H1 (cell line): ENCODE data around the gene BRD7. TPM values are rescaled to one million over a fixed set of nuclear protein-coding genes. Genes with fewer than 3 reads are reported as not detected.

ENCODE experiments used
- CTCF ChIA-PET: fragments of 300-600 bp; sonication (Branson Sonifier 250); formaldehyde crosslinking; loops from one replicate; lab custom pipeline; 2021; ENCODE audit not compliant: partially characterized antibody; lab: Charles Lee
- POLR2A ChIA-PET: fragments of 300-600 bp; sonication (Branson Sonifier 250); formaldehyde crosslinking; loops from one replicate; lab custom pipeline; 2021; ENCODE audit warnings: inconsistent platforms; ENCODE audit not compliant: partially characterized antibody; lab: Charles Lee
- DNase-seq, 2 experiments: peaks; one replicate each; pipeline versions ENCODE4 v3.0.0 to v3.0.0-alpha.2; 2010 to 2022; ENCODE audit warnings: low spot score in 2 of 2, low read depth in 1 of 2, mixed read lengths in 1 of 2
- FAIRE-seq: peaks from 2 replicates; lab custom pipeline; 2011; peaks lifted over from hg19 to GRCh38; lab: Jason Lieb, UNC
- H2AFZ ChIP-seq: 2 replicates; pipeline ENCODE4 v1.8.1; 2012; ENCODE audit warnings: low read length, inconsistent platforms
- H2AK5ac ChIP-seq: 2 replicates; pipeline ENCODE4 v1.6.1; 2013; ENCODE audit warnings: low read depth, low read length
- H2BK120ac ChIP-seq: replicated peaks from 2 replicates; pipeline ENCODE3; 2013; ENCODE audit warnings: low read depth, low read length, inconsistent platforms
- H2BK12ac ChIP-seq: 2 replicates; pipeline ENCODE4 v1.6.1; 2013; ENCODE audit warnings: low read depth, low read length
- H2BK15ac ChIP-seq: 2 replicates; pipeline ENCODE4 v1.6.1; 2013; ENCODE audit warnings: low read length
- H2BK20ac ChIP-seq: 2 replicates; pipeline ENCODE4 v1.6.1; 2013; ENCODE audit warnings: low read length
- H2BK5ac ChIP-seq: 2 replicates; pipeline ENCODE4 v1.6.1; 2013; ENCODE audit warnings: low read depth, low read length
- H3K14ac ChIP-seq: 2 replicates; pipeline ENCODE4 v1.6.1; 2013; ENCODE audit warnings: inconsistent platforms; ENCODE audit not compliant: insufficient read length
- H3K18ac ChIP-seq: 2 replicates; pipeline ENCODE4 v1.6.1; 2013; ENCODE audit warnings: low read length; ENCODE audit errors: extremely low read depth
- H3K23ac ChIP-seq: 2 replicates; pipeline ENCODE4 v1.6.1; 2013; ENCODE audit warnings: inconsistent platforms; ENCODE audit not compliant: insufficient read length
- H3K23me2 ChIP-seq: 2 replicates; pipeline ENCODE4 v1.6.1; 2013; ENCODE audit warnings: low read depth, low read length
- H3K27ac ChIP-seq: 2 replicates; pipeline ENCODE4 v1.6.1; 2011; ENCODE audit warnings: low read depth, low read length, inconsistent platforms
- H3K27me3 ChIP-seq, 4 experiments: replicated peaks in 1 of 4; 1 replicate in 1 of 4; 2 replicates in 3 of 4; pipeline versions ENCODE4 v1.6.1 to v1.8.1; 2011 to 2013; ENCODE audit warnings: low read length in 3 of 4, mild to moderate bottlenecking in 3 of 4, inconsistent platforms in 2 of 4, mixed read lengths in 2 of 4, moderate library complexity in 1 of 4; ENCODE audit not compliant: control insufficient read depth in 3 of 4, insufficient read depth in 3 of 4; ENCODE audit errors: extremely low read depth in 1 of 4
- H3K36me3 ChIP-seq, 4 experiments: 2 replicates each; pipeline versions ENCODE4 v1.6.1 to v1.8.1; 2011 to 2013; ENCODE audit warnings: mild to moderate bottlenecking in 4 of 4, low read length in 3 of 4, moderate library complexity in 2 of 4, control low read depth in 1 of 4, inconsistent platforms in 1 of 4; ENCODE audit not compliant: insufficient read depth in 4 of 4, control insufficient read depth in 2 of 4
- H3K4ac ChIP-seq: replicated peaks from 2 replicates; pipeline ENCODE3; 2013; ENCODE audit warnings: low read length, low read depth, mixed read lengths, inconsistent platforms; ENCODE audit not compliant: insufficient read length
- H3K4me1 ChIP-seq, 4 experiments: replicated peaks in 1 of 4; 1 replicate in 1 of 4; 2 replicates in 3 of 4; pipeline versions ENCODE4 v1.6.1 to v1.8.1; 2011 to 2013; ENCODE audit warnings: low read length in 3 of 4, inconsistent platforms in 2 of 4, mixed read lengths in 1 of 4; ENCODE audit not compliant: insufficient read depth in 4 of 4, control insufficient read depth in 3 of 4
- H3K4me2 ChIP-seq, 2 experiments: 2 replicates each; pipeline versions ENCODE4 v1.6.1 to v1.8.1; 2011 to 2013; ENCODE audit warnings: low read depth in 2 of 2, low read length in 2 of 2, control low read depth in 1 of 2, inconsistent platforms in 1 of 2, mild to moderate bottlenecking in 1 of 2; ENCODE audit not compliant: insufficient read depth in 1 of 2
- H3K4me3 ChIP-seq, 4 experiments: fragments of 200-600, 300-600 bp in 1 of 4; sonication (generic), shearing (Covaris generic), sonication (Bioruptor Twin) in 1 of 4; 2 replicates each; pipeline versions ENCODE4 v1.5.1 to v1.8.1; 2011 to 2016; ENCODE audit warnings: low read length in 4 of 4, low read depth in 3 of 4, control low read depth in 2 of 4, inconsistent platforms in 2 of 4, mild to moderate bottlenecking in 2 of 4, mixed read lengths in 1 of 4, moderate library complexity in 1 of 4; ENCODE audit not compliant: insufficient read depth in 2 of 4; ENCODE audit errors: extremely low read depth in 1 of 4
- H3K56ac ChIP-seq: replicated peaks from 2 replicates; pipeline ENCODE3; 2013; ENCODE audit warnings: low read depth, mild to moderate bottlenecking, mixed read lengths, low read length, inconsistent platforms; ENCODE audit not compliant: insufficient read length
- H3K79me1 ChIP-seq: 2 replicates; pipeline ENCODE4 v1.6.1; 2013; ENCODE audit warnings: low read depth, low read length, control low read depth
- H3K79me2 ChIP-seq, 2 experiments: 2 replicates each; pipeline versions ENCODE4 v1.6.1 to v1.8.1; 2012 to 2013; ENCODE audit warnings: low read length in 2 of 2, mild to moderate bottlenecking in 2 of 2, inconsistent platforms in 1 of 2; ENCODE audit not compliant: insufficient read depth in 2 of 2, control insufficient read depth in 1 of 2
- H3K9ac ChIP-seq, 4 experiments: replicated peaks in 1 of 4; 1 replicate in 1 of 4; 2 replicates in 3 of 4; pipeline versions ENCODE4 v1.6.1 to v1.8.1; 2011 to 2013; ENCODE audit warnings: low read depth in 3 of 4, low read length in 3 of 4, control low read depth in 2 of 4, mild to moderate bottlenecking in 2 of 4, moderate library complexity in 2 of 4, inconsistent platforms in 1 of 4; ENCODE audit errors: extremely low read depth in 1 of 4
- H3K9me3 ChIP-seq, 2 experiments: 2 replicates each; pipeline versions ENCODE4 v1.6.1 to v1.8.1; 2012 to 2013; ENCODE audit warnings: mild to moderate bottlenecking in 2 of 2, moderate library complexity in 2 of 2, control low read depth in 1 of 2, inconsistent platforms in 1 of 2, low read depth in 1 of 2, low read length in 1 of 2, mixed read lengths in 1 of 2; ENCODE audit not compliant: insufficient read depth in 2 of 2
- H4K20me1 ChIP-seq, 2 experiments: replicated peaks in 1 of 2; 2 replicates each; pipeline versions ENCODE3 to v1.8.1; 2011 to 2013; ENCODE audit warnings: inconsistent platforms in 2 of 2, low read length in 2 of 2, mild to moderate bottlenecking in 1 of 2; ENCODE audit not compliant: insufficient read depth in 2 of 2, control insufficient read depth in 1 of 2
- H4K5ac ChIP-seq: 2 replicates; pipeline ENCODE4 v1.6.1; 2013; ENCODE audit warnings: low read length, low read depth, mixed read lengths, inconsistent platforms; ENCODE audit not compliant: insufficient read length
- H4K8ac ChIP-seq: 2 replicates; pipeline ENCODE4 v1.8.0; 2013; ENCODE audit warnings: mild to moderate bottlenecking, moderate library complexity, low read length, inconsistent platforms; ENCODE audit not compliant: insufficient read depth; ENCODE audit errors: extremely low read depth
- H4K91ac ChIP-seq: replicated peaks from 2 replicates; pipeline ENCODE3; 2013; ENCODE audit warnings: low read length, mixed read lengths, inconsistent platforms; ENCODE audit not compliant: insufficient read length
- JUND ChIP-seq: IDR thresholded peaks from 2 replicates; pipeline ENCODE4 v1.6.1; 2011; ENCODE audit warnings: mild to moderate bottlenecking, improper control_type of control experiment, low read length
- RAD21 ChIP-seq, 2 experiments: IDR thresholded peaks in 1 of 2; conservative IDR thresholded peaks in 1 of 2; 2 replicates each; pipeline ENCODE4 v1.6.1; 2011; ENCODE audit warnings: low read depth in 2 of 2, low read length in 2 of 2, improper control_type of control experiment in 1 of 2, inconsistent platforms in 1 of 2, mild to moderate bottlenecking in 1 of 2, moderate library complexity in 1 of 2
- SP2 ChIP-seq: IDR thresholded peaks from 2 replicates; pipeline ENCODE4 v1.6.1; 2012; ENCODE audit warnings: mild to moderate bottlenecking, low read length, inconsistent platforms
- WGBS, 2 experiments: shearing (Covaris generic) in 1 of 2; methylation state at CpG; one replicate each; pipeline versions ENCODE4 v1.1.6 to v1.1.7; 2013 to 2015; ENCODE audit warnings: low lambda C conversion rate in 2 of 2, mixed read lengths in 2 of 2, inconsistent platforms in 1 of 2, low coverage in 1 of 2, missing lambda C conversion rate in 1 of 2; ENCODE audit not compliant: insufficient replicate concordance in 2 of 2, insufficient coverage in 1 of 2, insufficient read length in 1 of 2; ENCODE audit errors: extremely low coverage in 1 of 2, missing lambda C conversion rate in 1 of 2; 5-methylcytosine and 5-hydroxymethylcytosine counted together
- polyA plus RNA-seq, 7 experiments: library from polyadenylated mRNA; depleted of rRNA in 3 of 7; stranded (reverse) in 5 of 7; unstranded in 2 of 7; fragments of >200 nt in 5 of 7; fragments of 200-250 nt in 2 of 7; gene quantifications; 1 replicate in 5 of 7; 2 replicates in 1 of 7; 4 replicates in 1 of 7; pipeline versions ENCODE4 v1.2.1 to v1.2.3, GENCODE V29; 2011 to 2013; ENCODE audit warnings: missing spikeins in 2 of 7, mixed read lengths in 2 of 7
- total RNA-seq: library from RNA; stranded (reverse); fragmentation: NEBNext Ultra II Directional; extraction: Animal tissue kit (Norgen Biotek cat#: 25700); gene quantifications from 2 replicates; pipeline ENCODE4 v1.2.1, GENCODE V29; 2021
- TF ChIP-seq, protein P1 (sequence below), 3 experiments: IDR thresholded peaks; 1 replicate in 2 of 3; 2 replicates in 1 of 3; pipeline versions ENCODE4 v1.5.1 to v1.6.1; 2011; ENCODE audit warnings: low read length in 3 of 3, mild to moderate bottlenecking in 3 of 3, inconsistent platforms in 2 of 3, low read depth in 1 of 3, moderate library complexity in 1 of 3; ENCODE audit not compliant: insufficient read depth in 1 of 3; ENCODE audit errors: control extremely low read depth in 1 of 3

The BRD7 gene
- total and polyA plus RNA-seq, 2 of the 8 experiments (the other 6 are each of a cell fraction or from before 2014, with no cell fraction given) = 42.5 to 120 TPM

DNA sequence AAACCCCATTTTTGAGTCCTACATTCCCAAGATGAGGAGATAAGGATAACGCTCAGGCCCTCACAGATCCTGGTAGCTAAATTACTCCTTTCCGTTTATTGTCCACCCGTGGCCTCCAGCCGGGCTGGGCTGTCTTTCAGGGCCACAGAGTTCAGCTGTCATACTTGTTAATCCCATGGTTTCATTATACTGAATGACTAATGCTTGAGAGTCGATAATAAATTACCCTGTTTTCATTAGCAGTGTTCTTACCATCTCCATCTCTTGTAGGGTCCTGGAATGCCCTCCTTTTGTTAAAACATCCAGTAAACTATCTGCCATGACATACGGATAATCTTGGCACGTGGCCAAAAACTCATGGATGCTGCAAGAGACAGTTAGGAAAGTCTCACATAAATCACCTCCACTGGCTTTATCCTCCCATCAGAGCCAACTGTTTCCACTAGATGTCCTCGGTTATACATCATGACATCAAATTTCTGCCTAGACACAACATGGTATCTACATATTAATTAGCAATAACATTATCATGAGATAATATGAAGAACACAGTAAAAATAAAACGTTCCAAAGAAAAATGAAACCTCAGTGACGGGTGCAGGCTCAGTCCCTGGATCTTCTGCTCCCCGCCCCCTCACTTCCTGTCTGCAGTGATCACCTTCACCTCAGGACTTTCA is 45.3 kb downstream of the BRD7 start:
- Histone ChIP-seq H3K9me3 (no peaks in the 10 kb centered on the region), H3K27ac (no peak overlapping the region), H4K5ac (no peak overlapping the region), H4K20me1 (peaks cover 0 to 2% of the 10 kb centered on the region in 2 experiments), H3K4ac (no peak overlapping the region), H3K36me3 (peaks cover 15 to 74% (median 46%) of the 10 kb centered on the region in 4 experiments), H3K14ac (no peak overlapping the region), H2BK15ac (no peak overlapping the region), H3K4me1 (no peaks in the 10 kb centered on the region), H2BK12ac (no peak overlapping the region), H3K27me3 (no peaks in the 10 kb centered on the region), H2BK20ac (no peak overlapping the region), H3K23ac (no peak overlapping the region), H2AK5ac (no peak overlapping the region), H4K91ac (no peak overlapping the region), H3K56ac (no peak overlapping the region), H2BK5ac (no peak overlapping the region), H3K9ac (no peak overlapping the region), H2BK120ac (no peak overlapping the region), H3K18ac (no peak overlapping the region), H3K4me2 (no peak overlapping the region), H3K79me1 (no peaks in the 10 kb centered on the region; the same call in 1 of the 2 replicates), H3K79me2 (no peaks in the 10 kb centered on the region), H2AFZ (no peak overlapping the region), H4K8ac (no peak overlapping the region), H3K4me3 (no peak overlapping the region), H3K23me2 (no peaks in the 10 kb centered on the region)
- ChIA-PET CTCF (interaction anchor here (0.6 to 1.7 kb wide), 5 partner anchors 16 to 483 kb away, joined by 3 to 6 read pairs (median 3); no protein-coding TSS in a partner anchor), POLR2A (no interaction called here)
- DNase-seq = no peak
- no peak for FAIRE-seq
- WGBS, 2 experiments = 91% methylated on average over 11 of the region's 11 CpGs; no CpG with 5 or more reads in 1 of the 2 experiments
- TF ChIP-seq SP2 = no peak
- TF ChIP-seq JUND = no peak
- peak; percentile 13 to 30; a peak in 2 of 4 replicates for TF ChIP-seq RAD21 (IDR thresholded peaks at IDR 0.05 in 1 of 2, conservative IDR thresholded peaks at IDR 0.05 in 1 of 2; ENCODE audit: low read depth in 2 of 2, low read length in 2 of 2)
- TF ChIP-seq, protein P1, sequence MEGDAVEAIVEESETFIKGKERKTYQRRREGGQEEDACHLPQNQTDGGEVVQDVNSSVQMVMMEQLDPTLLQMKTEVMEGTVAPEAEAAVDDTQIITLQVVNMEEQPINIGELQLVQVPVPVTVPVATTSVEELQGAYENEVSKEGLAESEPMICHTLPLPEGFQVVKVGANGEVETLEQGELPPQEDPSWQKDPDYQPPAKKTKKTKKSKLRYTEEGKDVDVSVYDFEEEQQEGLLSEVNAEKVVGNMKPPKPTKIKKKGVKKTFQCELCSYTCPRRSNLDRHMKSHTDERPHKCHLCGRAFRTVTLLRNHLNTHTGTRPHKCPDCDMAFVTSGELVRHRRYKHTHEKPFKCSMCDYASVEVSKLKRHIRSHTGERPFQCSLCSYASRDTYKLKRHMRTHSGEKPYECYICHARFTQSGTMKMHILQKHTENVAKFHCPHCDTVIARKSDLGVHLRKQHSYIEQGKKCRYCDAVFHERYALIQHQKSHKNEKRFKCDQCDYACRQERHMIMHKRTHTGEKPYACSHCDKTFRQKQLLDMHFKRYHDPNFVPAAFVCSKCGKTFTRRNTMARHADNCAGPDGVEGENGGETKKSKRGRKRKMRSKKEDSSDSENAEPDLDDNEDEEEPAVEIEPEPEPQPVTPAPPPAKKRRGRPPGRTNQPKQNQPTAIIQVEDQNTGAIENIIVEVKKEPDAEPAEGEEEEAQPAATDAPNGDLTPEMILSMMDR (IDR thresholded peaks at IDR 0.05; ENCODE audit: control extremely low read depth in 1 of 3, insufficient read depth in 1 of 3, low read depth in 1 of 3, low read length in 3 of 3) = peak in 1 of 3 experiments; percentile 30; a peak in 1 of 4 replicates
